NCI-H1048 (cell line): ENCODE results near the gene RPA1.
"Not testable (repeated sequence)": the region's sequence is repeated elsewhere in the genome, so short reads cannot be mapped to it uniquely, and the experiment has no call there.

Source experiments
- DNase-seq: peaks from one replicate; lab custom pipeline; 2025; lab: John Stamatoyannopoulos, UW

RPA1 gene

DNA sequence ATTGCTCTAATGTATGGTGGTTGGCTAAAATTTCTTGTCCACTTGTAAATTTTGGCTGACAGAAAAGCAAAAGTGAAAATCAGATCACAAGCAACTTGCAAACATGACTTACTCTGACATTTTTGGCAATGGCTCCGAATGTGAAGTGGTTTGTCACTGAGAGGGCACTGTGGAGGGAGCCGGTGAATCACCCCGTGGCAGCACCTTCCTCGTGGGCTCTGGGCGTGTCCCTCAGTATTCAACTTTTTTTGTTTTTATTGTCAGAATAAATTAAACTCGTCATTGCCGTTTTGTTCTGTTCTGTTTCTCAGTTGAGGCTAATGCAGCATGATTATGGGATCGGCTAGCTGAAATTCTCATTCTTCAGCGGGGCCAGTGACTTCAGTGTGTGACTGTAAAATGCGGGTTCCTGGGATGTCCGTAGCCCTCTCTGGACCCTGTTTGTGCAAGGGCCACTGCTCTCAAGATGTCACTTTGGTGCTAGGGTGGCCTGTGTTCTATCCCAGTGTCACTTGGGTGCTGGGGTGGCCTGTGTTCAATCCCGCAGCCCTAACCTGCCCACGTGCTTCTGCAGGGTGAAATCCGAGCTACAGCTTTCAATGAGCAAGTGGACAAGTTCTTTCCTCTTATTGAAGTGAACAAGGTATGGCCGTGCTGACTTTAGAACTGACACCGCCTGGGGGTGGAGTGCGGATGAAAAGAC is 48.8 kb downstream of the RPA1 start:
- DNase-seq = no peak

DNA sequence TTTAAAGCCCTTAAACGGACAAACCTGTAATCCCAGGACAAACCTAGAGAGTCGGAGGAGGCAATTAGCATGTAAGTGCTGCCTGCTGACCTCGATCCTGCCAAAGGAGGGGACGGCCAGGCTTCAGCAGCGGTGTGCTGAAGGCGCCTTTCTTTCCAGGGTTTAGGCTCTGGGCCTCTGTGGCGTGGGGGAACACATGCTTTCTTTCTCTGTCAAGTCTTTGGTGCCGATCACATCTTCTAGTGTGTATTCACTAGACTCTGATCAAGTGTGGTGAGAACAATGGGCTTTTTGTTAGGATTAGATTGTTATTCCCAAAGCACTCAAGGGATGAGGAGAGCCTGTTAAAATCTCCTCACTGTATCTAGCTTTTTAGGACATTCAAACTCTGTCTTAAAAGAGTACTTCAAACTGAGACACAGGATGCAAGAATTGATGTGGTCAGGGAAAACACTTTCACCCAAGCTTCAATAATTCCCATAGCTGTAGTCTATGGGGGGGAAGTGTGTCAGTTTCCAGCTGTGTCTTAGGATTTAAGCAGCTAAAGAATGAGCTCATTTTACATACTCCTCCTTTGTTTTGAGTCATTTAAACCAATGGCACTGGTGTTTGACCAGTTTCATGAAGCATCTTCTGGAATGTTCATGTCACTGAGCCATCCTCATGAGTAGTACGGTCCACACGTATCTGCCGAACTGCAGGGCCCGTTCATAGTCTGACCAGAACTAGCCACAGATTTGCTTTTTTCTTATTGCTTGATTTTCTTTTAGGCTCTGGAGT is 51.2 kb downstream of the RPA1 start:
- DNase-seq = no peak

- no peak for DNase-seq
Observed at GRCh38 chr17:1882836-1883235, 53.0 kb downstream of the RPA1 start.

DNA sequence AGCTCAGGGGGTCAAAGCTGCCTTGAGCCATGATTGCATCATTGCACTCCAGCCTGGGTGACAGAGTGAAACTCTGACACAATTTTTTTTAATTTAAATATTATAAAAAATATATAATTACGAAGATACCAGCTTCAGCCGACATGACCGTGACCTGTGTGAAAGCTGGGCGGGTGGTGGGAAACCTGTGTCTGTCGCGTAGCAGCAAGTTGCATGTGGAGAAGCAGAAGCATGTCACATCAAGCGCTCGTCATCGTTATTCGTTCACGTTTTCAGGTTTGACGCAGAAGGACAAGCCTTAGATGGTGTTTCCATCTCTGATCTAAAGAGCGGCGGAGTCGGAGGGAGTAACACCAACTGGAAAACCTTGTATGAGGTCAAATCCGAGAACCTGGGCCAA is 53.7 kb downstream of the RPA1 start:
- DNase-seq = no peak

- DNase-seq = no peak
Observed at GRCh38 chr17:1888741-1889140, 58.9 kb downstream of the RPA1 start.

- no peak for DNase-seq
Observed at GRCh38 chr17:1890758-1891450, 61.1 kb downstream of the RPA1 start.

- DNase-seq = no peak
Observed at GRCh38 chr17:1894753-1895339, 65.0 kb downstream of the RPA1 start.

DNA sequence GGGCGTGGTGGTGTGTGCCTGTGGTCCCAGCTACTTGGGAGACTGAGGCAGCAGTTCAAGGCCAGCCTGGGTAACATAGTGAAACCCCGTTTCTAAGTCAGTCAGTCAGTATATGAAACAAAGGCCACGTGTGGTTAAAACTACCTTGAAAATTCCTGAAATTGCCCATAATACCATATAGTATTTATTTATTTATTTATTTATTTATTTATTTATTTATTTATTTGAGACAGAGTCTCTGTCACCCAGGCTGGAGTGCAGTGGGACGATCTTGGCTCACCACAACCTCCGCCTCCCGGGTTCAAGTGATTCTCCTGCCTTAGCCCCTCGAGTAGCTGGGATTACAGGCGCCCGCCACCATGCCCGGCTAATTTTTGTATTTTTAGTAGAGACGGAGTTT is 65.7 kb downstream of the RPA1 start:
- DNase-seq = not testable (repeated sequence)

DNA sequence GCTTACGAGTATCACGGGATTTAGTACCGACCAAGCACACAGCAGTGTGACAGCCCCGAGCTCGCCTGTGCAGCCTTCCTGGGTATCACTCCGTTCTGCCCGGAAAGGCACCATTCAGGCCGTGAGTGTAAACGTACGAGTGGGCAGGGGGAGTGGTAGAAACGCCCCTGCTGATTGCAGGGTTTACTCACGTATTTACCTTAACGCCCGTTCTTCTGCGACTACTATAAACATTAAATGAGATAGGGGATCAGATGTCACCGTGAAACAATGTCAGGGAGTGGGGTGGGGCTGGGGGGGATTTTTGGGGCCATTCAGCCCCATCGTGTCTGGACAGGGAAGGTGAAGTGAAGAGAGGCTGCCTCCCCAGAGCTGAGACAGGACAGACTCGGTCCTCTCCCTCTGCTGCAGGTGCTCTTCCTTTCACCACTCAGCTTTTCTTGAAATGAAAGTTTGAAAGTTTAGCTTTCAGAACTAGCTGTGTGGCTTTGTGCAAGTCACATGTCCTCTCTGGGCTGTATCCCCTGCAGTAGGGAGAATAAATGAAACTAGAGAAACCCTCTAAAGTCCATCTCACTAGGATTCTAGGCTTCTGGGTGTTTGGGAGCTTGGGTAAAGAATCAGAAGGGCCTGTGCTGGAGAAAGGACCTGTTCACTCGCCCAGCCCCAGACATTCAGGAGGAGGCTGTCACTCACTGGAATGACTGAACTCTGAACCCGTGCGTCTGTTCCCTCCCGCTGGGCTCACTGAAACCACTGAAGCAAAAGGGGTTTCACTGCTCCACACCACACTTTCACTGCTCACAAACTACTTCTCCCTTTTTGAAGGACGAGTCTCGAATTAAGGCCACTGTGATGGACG is 66.7 kb downstream of the RPA1 start:
- no peak for DNase-seq

DNA sequence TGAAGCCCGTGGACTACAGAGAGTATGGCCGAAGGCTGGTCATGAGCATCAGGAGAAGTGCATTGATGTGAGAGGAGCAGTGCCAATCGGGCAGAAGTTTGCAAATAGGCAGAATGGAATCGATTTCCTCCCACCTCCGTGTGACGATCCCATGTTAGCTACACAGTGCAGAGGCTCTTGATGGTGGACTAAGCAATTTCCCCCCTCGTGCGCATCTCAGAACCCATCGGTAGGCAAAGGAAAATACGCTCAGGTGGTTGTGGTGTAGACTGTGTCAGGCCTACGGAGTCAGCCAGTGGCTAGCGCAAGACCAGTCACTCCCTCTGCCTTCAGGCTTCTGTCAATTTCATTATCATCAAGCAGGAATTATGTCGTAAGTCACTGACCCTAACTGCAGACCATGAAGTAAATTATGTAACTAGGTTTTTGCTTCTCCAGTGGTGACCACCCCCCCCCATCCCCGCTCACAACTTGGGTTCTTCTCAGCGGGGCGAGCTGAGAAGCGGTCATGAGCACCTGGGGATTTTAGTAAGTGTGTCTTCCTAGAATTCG is 67.4 kb downstream of the RPA1 start:
- DNase-seq = no peak

DNA sequence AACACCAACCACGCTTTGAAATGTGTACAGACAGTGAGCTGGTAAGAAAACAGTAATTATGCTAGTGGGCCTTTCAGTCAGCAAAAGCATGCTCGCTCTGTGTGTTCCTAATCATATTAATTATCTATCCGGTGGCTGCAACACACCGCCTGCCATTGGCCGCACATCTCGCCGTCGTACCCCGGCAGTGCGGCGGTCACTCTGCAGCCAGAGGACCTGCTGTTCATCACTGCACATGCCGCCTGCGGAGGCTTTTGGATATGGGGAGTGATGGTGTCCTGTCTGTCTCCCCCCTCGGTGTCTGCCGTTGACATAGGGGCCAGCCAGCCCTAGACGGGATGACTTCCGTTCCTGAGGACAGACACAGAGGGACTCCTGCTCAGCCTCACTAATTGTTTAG is 68.5 kb downstream of the RPA1 start:
- DNase-seq = no peak

DNA sequence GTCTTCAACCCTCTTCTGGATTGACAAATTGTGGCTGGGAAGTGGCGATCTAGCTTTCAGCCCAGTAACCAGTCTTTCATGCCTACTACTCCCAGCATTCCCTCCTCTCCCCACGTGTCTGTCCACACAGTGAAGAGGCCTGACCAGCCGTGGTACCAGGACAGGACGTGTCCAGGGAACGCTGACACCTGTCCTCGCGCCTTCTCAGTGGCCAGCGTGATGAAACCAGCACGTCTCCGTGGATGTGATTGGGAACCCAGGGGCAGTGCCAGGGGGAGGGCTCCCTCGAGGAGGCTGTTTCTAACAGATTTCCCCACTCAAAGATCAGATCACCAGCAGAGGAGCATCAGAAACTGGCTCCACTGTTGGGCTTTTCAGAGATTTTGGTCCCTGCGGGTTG is 69.1 kb downstream of the RPA1 start:
- DNase-seq = no peak

GRCh38 chr17:1899403-1900000 is 69.7 kb downstream of the RPA1 start:
- no peak for DNase-seq

DNA sequence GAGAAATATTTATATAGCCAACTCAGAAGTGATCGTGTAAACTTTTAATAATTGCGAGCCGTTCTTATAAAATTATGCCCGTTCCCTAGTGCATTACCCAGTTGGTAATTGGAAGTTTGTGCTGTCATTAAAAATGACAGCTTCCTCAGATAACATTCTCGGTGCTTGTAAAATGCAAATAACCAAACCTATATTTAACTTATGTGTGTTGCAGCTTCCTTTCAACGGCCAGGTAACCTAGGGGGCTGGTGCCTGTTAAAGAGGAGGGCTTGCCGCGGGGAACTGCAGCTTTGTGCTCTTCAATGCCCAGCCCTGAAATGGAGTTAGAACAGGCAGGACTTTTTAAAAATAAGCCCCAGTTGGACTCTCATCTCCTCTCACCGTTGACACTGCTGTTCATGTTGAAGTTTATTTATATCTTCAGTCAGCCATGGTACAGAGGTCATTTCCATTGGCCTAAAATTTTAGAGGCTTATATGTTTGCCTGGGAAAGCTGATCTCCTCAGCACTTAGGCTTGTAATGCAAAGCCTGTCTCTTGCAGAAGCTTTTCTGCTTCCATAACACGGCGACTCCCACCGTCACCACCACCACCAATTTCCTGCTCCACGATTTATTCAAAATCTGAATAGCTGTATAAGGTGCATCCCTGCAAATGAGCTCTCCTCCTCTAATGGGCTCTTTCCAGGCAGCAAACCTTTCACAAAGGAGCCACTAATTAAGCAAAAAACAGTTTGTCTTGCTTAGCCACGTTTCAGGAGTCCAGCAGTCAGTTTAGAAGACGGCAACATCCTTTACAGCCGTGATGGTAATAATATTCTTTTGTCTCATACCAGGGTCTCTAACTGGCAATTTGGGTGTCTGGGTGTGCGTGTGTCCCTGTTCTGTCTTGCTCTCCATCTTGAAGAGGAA is 74.7 kb downstream of the RPA1 start:
- DNase-seq = no peak

DNA sequence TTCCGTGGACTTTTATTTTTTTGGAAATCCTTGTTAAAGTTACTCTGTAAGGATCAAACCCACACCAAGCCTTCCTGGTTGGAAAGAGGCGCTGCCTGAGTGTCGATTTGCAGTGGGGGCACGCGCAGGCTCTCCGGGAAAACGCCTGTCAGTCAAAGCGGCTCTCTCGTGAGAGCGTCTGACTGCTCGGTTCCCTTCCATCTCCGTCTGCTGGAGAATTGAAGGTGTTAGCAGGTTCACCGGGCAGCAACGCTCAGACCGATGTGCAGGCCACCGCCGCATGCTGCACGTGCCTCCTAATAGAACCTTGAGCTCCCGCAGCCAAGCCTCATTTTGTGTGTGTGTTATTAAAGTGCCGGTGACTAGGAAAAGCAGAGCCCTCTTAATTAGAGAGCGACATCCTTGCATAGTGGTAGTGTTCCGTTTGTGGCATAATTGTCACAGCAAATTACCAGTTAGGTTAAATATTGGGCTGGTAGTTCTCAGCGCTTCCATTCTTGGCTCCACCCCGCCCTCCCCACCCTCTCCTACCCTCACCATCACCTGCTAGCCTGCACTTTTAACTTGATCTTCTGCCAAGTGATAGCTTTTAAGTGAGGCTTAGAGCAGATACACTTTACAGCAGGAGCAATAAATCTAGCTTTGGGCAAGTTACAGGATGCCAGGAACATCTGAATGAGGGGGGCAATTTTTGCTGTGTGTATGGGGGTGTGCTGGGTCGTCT is 75.5 kb downstream of the RPA1 start:
- no peak for DNase-seq

DNA sequence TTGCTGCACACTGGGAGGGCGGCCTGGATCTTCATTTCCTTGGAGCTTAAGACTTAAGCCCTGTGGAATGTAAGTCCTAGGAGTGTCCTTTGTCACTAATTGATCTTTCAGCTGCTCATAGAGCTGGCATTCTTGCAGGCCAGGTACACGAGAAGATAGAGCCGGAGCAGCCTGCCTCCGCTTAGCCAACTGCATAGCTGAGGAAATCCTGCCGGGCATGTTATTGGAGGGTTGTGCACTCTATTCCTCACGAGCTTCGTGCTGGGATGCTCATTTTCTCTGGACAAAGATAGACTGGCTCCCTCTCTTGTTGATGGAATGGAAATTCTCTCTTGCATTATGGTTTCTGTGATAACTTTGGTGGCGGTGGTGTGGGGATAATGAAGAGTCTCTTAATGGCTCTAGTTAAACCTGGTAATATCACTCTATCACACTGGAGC is 76.9 kb downstream of the RPA1 start:
- no peak for DNase-seq

DNA sequence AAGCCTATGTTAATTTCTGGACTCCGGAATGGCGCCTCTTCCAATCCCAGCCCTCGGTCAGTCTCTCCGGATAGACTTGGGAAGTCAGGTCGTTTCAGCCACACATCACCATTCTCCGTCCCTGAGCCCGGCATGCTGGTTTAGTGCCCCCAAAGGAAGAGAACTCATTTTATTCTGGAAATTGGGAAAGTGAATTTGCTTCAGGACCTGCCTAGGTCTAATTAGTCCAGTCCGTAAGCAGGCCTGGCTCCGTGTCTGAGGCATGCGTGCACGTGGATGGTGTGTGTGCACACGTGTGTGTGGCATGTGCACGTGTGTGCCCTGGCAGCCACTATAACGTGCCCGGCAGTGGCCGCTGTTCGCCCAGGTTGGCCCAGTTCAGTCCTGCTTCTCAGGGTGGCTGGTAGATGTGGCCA is 77.4 kb downstream of the RPA1 start:
- DNase-seq = no peak

GRCh38 chr17:1907909-1908698 is 78.3 kb downstream of the RPA1 start:
- no peak for DNase-seq
